Mesothelial cell of epicardium (in vitro differentiated cells): ENCODE results near the gene KCNAB1. TPM values are rescaled to one million over a fixed set of nuclear protein-coding genes. Genes with fewer than 3 reads are reported as not detected.

Experiments
- DNase-seq, 2 experiments: peaks; one replicate each; pipeline ENCODE4 v3.0.0; 2021; ENCODE audit warnings: low spot score in 2 of 2; ENCODE audit not compliant: unreplicated experiment in 2 of 2
- H3K27ac Mint-ChIP-seq: 2 replicates; pipeline ENCODE4 v1.8.0; 2021; ENCODE audit warnings: mixed read lengths
- H3K27me3 Mint-ChIP-seq: 2 replicates; pipeline ENCODE4 v1.8.0; 2021; ENCODE audit warnings: low read depth, mixed read lengths
- H3K36me3 Mint-ChIP-seq: 2 replicates; pipeline ENCODE4 v1.8.0; 2021; ENCODE audit warnings: mixed read lengths
- H3K4me1 Mint-ChIP-seq: 2 replicates; pipeline ENCODE4 v1.8.0; 2021; ENCODE audit warnings: mixed read lengths
- H3K4me3 Mint-ChIP-seq: 2 replicates; pipeline ENCODE4 v1.8.0; 2021; ENCODE audit warnings: mild to moderate bottlenecking, moderate library complexity, mixed read lengths
- H3K9me3 Mint-ChIP-seq: 2 replicates; pipeline ENCODE4 v1.8.0; 2021; ENCODE audit warnings: mixed read lengths
- CTCF ChIP-seq: fragments of 200-600 bp; sonication (generic); IDR thresholded peaks from one replicate; pipeline ENCODE4 v1.5.0; 2021; ENCODE audit warnings: antibody characterized with exemption; ENCODE audit not compliant: unreplicated experiment
- total RNA-seq: library from RNA; stranded (reverse); gene quantifications from 3 replicates; pipeline ENCODE4 v1.2.1, GENCODE V29; 2021

KCNAB1 gene
- total RNA-seq, 1 donor from 2014 or later, result 3.7 TPM

DNA sequence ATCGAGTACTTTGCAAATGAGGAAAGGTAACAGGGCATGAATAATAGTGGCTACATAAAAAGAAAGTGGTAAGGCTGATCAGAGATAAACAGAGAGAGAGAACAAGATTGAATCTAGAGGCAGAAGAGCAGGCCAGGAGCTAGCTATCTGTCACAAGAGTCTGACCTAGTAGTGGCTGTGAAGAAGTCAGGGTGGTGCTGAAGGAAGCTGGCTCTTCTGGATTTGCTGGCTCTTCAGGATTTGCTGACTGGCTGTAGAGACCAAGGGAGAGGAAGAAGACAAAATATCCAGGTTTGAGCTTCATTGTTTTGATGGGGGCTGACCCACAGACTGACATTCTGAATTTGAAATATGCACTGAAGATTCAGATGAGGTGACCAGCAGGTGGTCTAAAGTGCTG, 292.2 kb downstream of the KCNAB1 start:
- H3K4me1 Mint-ChIP-seq, result peaks cover 8% of the 10 kb centered on the region
- no peak for DNase-seq
- TF ChIP-seq CTCF, result no peak
- H3K27me3 Mint-ChIP-seq, result no peaks in the 10 kb centered on the region
- H3K4me3 Mint-ChIP-seq, result no peak overlapping the region
- H3K9me3 Mint-ChIP-seq, result no peaks in the 10 kb centered on the region
- H3K36me3 Mint-ChIP-seq, result no peaks in the 10 kb centered on the region
- H3K27ac Mint-ChIP-seq, result no peak overlapping the region

DNA sequence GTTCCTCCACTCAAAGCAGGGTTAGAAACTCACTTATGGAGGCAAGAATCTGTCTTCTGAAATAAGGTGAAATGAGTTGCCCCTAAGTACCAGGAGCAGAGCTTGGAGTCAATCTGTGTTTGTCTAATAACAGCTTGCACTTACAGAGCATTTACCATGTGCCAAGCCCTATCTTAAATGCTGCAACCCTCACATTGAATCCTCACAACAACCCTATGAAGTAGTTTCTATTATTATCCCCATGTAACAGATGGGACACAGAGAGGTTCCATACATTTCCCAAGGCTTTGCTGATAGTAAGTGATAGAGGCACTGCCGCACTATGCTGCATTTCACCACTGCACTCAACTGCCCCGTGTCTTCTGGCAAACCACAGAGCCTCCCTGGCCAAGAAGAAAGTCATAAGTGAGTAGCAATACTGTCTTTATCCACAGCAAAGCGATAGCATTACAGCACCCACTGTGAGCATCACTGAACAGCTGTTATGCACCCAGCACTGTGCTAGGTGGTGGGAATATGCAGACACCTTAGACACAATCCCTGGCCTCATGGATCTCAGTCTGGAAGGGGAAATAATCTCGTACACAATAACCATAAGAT, 293.0 kb downstream of the KCNAB1 start:
- Mint-ChIP-seq H3K27me3 (no peaks in the 10 kb centered on the region), H3K36me3 (no peaks in the 10 kb centered on the region), H3K4me1 (peaks cover 6% of the 10 kb centered on the region), H3K9me3 (no peaks in the 10 kb centered on the region), H3K4me3 (no peak overlapping the region), H3K27ac (no peak overlapping the region)
- DNase-seq, result no peak
- TF ChIP-seq CTCF, result no peak

DNA sequence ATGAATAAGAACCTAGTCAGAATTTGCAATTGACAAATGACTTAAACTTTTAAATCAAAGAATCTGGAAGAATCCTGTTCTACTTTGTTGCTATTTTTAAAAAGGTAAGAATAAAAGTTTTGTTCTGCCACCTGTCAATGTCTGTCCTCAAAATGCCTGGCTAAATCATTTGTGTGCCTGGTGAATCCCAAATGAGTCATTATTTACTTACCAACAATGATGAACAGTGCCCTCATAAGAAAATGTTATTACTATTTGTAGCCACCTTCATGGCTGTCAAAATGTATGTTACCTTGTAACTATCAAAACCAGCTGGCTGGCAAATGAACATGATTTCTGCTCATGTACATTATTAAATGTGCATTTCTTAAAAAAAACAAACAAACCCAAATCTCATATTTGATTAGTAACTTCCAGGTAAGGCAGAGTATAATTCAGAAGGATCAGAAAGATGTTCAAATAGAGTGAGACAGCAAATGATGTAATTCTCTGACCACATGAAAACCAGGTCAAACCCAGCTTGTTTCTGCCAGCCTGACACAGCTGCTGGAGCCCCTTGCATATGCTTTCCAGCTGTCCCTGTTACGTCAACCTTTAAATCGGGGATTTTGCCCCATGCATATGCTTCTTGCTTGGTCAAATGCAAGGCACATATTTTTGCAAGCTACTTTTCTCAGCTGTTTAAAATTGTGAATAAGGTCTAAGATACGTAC, 296.6 kb downstream of the KCNAB1 start:
- no peaks in the 10 kb centered on the region for H3K36me3 Mint-ChIP-seq
- peaks cover 6% of the 10 kb centered on the region for H3K4me1 Mint-ChIP-seq
- no peaks in the 10 kb centered on the region for H3K9me3 Mint-ChIP-seq
- no peak for TF ChIP-seq CTCF
- H3K4me3 Mint-ChIP-seq, result no peak overlapping the region
- DNase-seq, result no peak
- no peak overlapping the region for H3K27ac Mint-ChIP-seq
- H3K27me3 Mint-ChIP-seq, result no peaks in the 10 kb centered on the region

GRCh38 chr3:156417559-156418132, 297.3 kb downstream of the KCNAB1 start:
- Mint-ChIP-seq H3K9me3 (no peaks in the 10 kb centered on the region), H3K4me3 (no peak overlapping the region), H3K27me3 (no peaks in the 10 kb centered on the region), H3K4me1 (peaks cover 3% of the 10 kb centered on the region), H3K27ac (no peak overlapping the region), H3K36me3 (no peaks in the 10 kb centered on the region)
- no peak for DNase-seq
- no peak for TF ChIP-seq CTCF

DNA sequence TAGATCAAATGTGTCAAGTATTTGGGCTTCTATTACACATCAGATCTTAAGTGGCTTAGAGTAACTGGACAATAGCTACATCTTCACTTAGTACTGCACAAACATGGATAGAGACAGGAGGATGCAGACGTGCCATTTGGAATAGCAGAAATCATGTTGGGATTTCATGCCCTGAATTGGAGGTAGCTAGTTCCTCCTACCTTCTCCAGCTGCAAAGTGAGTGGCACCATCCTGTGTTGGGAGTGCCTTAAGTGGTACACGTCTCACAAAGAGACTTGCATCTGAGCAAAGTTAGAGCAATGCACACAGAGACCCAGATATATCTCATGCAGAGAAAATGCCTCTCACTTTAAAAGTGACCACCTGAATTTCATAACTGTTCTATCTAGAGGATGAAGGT, 298.1 kb downstream of the KCNAB1 start:
- DNase-seq, result no peak
- no peaks in the 10 kb centered on the region for H3K9me3 Mint-ChIP-seq
- no peak for TF ChIP-seq CTCF
- no peak overlapping the region for H3K27ac Mint-ChIP-seq
- H3K36me3 Mint-ChIP-seq, result no peaks in the 10 kb centered on the region
- no peaks in the 10 kb centered on the region for H3K27me3 Mint-ChIP-seq
- H3K4me3 Mint-ChIP-seq, result no peak overlapping the region
- peaks cover 1% of the 10 kb centered on the region for H3K4me1 Mint-ChIP-seq
